LNCaP clone FGC (cell line): ENCODE measurements around the gene PRELID1.
"Not testable (repeated sequence)": the region's sequence is repeated elsewhere in the genome, so short reads cannot be mapped to it uniquely, and the experiment has no call there.

Source experiments
- DNase-seq: peaks from one replicate; pipeline ENCODE4 v3.0.0-alpha.2; 2011; ENCODE audit warnings: low read depth
- H3K4me3 ChIP-seq: 2 replicates; pipeline ENCODE4 v1.5.1; 2011; ENCODE audit warnings: mild to moderate bottlenecking, low read depth, low read length, control low read depth
- TF ChIP-seq, protein P1 (sequence below): IDR thresholded peaks from 2 replicates; pipeline ENCODE4 v1.5.1; 2012; ENCODE audit warnings: mild to moderate bottlenecking; ENCODE audit not compliant: control insufficient read depth, insufficient read depth; ENCODE audit errors: extremely low read depth

The PRELID1 gene

DNA sequence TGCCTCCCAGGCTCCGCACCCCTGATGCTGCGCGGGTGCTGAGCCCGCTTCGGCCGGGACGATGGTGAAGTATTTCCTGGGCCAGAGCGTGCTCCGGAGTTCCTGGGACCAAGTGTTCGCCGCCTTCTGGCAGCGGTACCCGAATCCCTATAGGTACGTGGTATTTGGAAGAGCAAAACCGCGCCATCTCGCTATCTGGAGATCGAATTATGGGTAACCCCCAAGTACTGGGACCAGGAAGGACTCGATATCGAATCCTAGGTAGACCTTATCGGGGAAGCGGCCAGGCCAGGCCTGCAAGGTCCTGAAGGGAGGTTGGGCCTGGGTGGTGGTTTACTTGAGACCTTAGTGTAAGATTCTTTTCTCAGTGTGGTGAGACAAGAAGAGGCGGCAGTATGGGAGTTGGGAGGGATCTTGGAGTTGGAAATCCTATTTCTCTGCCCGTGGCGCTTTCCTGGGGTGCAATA is 359 bp downstream of the PRELID1 start:
- TF ChIP-seq, protein P1, sequence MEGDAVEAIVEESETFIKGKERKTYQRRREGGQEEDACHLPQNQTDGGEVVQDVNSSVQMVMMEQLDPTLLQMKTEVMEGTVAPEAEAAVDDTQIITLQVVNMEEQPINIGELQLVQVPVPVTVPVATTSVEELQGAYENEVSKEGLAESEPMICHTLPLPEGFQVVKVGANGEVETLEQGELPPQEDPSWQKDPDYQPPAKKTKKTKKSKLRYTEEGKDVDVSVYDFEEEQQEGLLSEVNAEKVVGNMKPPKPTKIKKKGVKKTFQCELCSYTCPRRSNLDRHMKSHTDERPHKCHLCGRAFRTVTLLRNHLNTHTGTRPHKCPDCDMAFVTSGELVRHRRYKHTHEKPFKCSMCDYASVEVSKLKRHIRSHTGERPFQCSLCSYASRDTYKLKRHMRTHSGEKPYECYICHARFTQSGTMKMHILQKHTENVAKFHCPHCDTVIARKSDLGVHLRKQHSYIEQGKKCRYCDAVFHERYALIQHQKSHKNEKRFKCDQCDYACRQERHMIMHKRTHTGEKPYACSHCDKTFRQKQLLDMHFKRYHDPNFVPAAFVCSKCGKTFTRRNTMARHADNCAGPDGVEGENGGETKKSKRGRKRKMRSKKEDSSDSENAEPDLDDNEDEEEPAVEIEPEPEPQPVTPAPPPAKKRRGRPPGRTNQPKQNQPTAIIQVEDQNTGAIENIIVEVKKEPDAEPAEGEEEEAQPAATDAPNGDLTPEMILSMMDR: no peak
- no peak for DNase-seq
- H3K4me3 ChIP-seq: peak overlapping the region; percentile 91

- DNase-seq: no peak
- TF ChIP-seq, protein P1: no peak
- H3K4me3 ChIP-seq: peak overlapping the region; percentile 91
These were observed 957 bp downstream of the PRELID1 start for GRCh38 chr5:177304392-177305119.

- not testable (repeated sequence) for H3K4me3 ChIP-seq, DNase-seq
These were observed 2.6 kb downstream of the PRELID1 start for GRCh38 chr5:177306103-177306640.

GRCh38 chr5:177306674-177307543 is 3.3 kb downstream of the PRELID1 start:
- TF ChIP-seq, protein P1: no peak
- DNase-seq: no peak
- no peak overlapping the region for H3K4me3 ChIP-seq

DNA sequence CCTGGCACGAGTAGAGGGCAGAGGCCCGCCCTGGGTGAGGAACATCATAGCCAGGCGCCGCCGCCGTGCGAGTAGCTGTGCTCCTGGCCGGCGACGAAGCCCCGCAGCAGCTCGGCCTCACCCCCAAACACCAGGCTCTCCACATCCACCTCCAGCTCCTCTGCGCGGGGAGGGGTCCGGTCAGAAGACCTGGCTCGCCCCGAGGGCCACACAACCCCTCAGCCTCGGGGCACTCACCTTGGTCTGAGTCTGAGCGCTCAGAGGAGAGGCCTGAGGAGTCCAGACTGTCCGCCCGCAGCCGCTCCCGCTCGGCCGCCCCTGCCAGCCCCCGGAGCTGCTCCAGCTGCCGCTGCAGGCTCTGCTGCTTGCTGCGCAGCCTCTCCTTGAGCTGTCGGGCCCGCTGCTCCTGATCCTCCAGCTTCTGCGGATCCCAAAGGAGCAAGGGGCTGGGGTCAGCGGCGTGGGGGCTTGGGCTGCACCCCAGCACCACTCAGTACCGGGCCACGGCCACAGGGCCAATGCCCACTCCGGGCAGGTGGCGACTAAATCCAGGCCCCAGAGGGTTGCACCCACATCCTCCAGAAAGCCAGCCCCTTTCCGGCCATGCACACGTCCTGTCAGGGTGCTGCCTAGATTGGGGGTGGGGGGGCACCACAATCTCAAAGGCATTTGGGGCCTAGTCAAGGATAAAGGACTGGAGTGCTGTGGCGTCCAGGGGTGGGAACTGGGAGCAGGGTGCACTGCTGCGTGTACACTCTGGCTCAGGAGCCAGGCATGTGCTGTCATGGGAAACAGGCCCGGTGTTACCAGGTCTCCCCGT is 4.2 kb downstream of the PRELID1 start:
- DNase-seq: no peak

DNA sequence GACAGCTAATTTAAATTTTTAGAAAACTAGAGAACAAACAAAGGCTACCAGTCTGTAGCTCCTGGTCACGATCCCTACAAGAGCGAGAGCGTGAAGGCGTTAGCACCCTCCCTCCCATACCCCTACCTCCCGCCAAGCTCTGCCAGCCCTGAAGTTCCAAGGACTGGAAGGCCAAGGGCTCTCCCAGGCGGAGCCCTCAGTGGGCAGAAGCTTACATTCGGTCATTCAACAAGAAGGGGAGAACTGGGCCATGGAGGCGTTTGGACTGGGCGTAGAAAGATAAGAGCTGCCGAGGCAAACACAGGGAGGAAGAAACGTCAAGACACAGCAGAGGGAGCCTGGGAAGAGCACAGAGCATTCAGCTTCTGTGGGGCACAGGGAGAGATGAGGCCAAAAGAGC is 5.1 kb downstream of the PRELID1 start:
- DNase-seq: no peak
- TF ChIP-seq, protein P1: no peak
- H3K4me3 ChIP-seq: no peak overlapping the region

More for the DNA sequence above, 4.2 kb downstream of the PRELID1 start:
- H3K4me3 ChIP-seq: no peak overlapping the region
- TF ChIP-seq, protein P1: no peak
